HEK293T (cell line): Measurements from ENCODE around the gene RRP8.

Experiments
- FOXK2 ChIP-seq: fragments of 450-650 bp; IDR thresholded peaks from 2 replicates; pipeline ENCODE4 v1.6.1; 2016; ENCODE audit warnings: mild to moderate bottlenecking
- FOXM1 ChIP-seq: fragments of 450-650 bp; IDR thresholded peaks from 2 replicates; pipeline ENCODE4 v1.6.1; 2017; ENCODE audit warnings: mild to moderate bottlenecking, borderline replicate concordance
- NFRKB ChIP-seq: fragments of 450-650 bp; IDR thresholded peaks from 2 replicates; pipeline ENCODE4 v1.6.1; 2016; ENCODE audit warnings: mild to moderate bottlenecking, moderate library complexity
- SP1 ChIP-seq: fragments of 450-650 bp; IDR thresholded peaks from 2 replicates; pipeline ENCODE4 v1.6.1; 2017
- TARDBP ChIP-seq: fragments of 450-650 bp; IDR thresholded peaks from 2 replicates; pipeline ENCODE4 v1.6.1; 2016
- TF ChIP-seq, protein P1 (sequence below): fragments of 450-650 bp; IDR thresholded peaks from 2 replicates; pipeline ENCODE4 v1.6.1; 2016

DNA sequence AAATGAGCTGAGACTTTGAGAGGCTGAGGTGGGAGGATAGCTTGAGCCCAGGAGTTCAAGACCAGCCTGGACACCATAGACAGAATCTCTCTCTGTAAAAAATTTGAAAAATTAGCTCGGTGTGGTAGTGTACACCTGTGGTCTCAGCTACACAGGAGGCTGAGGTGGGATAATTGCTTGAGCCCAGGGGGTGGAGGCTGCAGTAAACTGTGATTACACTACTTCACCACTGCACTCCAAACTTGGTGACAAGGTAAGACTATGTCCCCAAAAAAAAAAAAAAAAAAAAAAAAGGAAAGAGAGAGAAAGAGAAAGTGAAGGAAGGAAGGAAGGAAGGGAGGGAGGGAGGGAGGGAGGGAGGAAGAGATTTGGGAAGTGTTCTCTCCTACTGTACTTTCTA lies 25.3 kb downstream of the RRP8 start:
- no peak for TF ChIP-seq SP1
- no peak for TF ChIP-seq TARDBP
- no peak for TF ChIP-seq FOXM1
- TF ChIP-seq, protein P1, sequence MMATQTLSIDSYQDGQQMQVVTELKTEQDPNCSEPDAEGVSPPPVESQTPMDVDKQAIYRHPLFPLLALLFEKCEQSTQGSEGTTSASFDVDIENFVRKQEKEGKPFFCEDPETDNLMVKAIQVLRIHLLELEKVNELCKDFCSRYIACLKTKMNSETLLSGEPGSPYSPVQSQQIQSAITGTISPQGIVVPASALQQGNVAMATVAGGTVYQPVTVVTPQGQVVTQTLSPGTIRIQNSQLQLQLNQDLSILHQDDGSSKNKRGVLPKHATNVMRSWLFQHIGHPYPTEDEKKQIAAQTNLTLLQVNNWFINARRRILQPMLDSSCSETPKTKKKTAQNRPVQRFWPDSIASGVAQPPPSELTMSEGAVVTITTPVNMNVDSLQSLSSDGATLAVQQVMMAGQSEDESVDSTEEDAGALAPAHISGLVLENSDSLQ: no peak
- TF ChIP-seq FOXK2: no peak
- no peak for TF ChIP-seq NFRKB
